ENCODE results near the gene YARS1. TPM values are rescaled to one million over a fixed set of nuclear protein-coding genes. Genes with fewer than 3 reads are reported as not detected.

YARS1 gene
- total RNA-seq, 1 experiment from 2014 or later = 262 TPM

DNA sequence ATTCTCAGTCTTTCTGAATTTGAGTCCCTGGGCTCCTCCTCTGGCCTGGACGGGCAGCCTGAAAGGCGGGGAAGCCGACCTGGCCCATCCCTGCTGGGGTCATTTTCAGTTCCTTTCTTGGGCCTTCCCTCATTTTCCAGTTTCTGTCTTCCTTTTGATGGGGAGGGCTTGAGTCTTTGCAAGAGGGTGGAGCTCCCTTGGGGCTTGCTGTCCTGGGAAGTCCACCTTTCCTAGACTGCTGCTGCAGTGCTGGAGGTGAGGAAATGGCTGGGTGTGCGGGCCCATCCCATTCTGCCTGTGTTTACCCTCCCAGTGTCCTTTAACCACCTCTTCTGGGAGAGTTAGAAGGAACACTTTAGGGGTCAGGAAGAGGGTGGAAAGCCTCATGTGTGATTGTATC is 74.2 kb downstream of the YARS1 start:
- ChIA-PET CTCF (no interaction called here), POLR2A (ENCODE audit: low non-redundant PET) (no interaction called here)
- TF ChIP-seq EZH2 (IDR thresholded peaks at IDR 0.05; ENCODE audit: borderline replicate concordance, low read depth, low read length, poor library complexity, severe bottlenecking) = no peak
- TF ChIP-seq, protein P1, sequence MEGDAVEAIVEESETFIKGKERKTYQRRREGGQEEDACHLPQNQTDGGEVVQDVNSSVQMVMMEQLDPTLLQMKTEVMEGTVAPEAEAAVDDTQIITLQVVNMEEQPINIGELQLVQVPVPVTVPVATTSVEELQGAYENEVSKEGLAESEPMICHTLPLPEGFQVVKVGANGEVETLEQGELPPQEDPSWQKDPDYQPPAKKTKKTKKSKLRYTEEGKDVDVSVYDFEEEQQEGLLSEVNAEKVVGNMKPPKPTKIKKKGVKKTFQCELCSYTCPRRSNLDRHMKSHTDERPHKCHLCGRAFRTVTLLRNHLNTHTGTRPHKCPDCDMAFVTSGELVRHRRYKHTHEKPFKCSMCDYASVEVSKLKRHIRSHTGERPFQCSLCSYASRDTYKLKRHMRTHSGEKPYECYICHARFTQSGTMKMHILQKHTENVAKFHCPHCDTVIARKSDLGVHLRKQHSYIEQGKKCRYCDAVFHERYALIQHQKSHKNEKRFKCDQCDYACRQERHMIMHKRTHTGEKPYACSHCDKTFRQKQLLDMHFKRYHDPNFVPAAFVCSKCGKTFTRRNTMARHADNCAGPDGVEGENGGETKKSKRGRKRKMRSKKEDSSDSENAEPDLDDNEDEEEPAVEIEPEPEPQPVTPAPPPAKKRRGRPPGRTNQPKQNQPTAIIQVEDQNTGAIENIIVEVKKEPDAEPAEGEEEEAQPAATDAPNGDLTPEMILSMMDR (conservative IDR thresholded peaks at IDR 0.05; ENCODE audit: low read depth, low read length) = no peak
- Histone ChIP-seq H3K36me3 (ENCODE audit: insufficient read depth, low read length, poor library complexity, severe bottlenecking) (no peaks in the 10 kb centered on the region), H3K27me3 (replicated peaks; ENCODE audit: insufficient read depth, low read depth, low read length, poor library complexity) (no peaks in the 10 kb centered on the region), H3K27ac (ENCODE audit: low read depth, low read length, poor library complexity, severe bottlenecking) (no peak overlapping the region), H3K4me3 (ENCODE audit: low read depth, low read length, poor library complexity, severe bottlenecking) (no peak overlapping the region), H3K4me1 (ENCODE audit: insufficient read depth, low read length, poor library complexity, severe bottlenecking) (no peaks in the 10 kb centered on the region), H3K9me3 (ENCODE audit: low read depth, low read length, poor library complexity, severe bottlenecking) (no peaks in the 10 kb centered on the region)
- intact Hi-C loops (cut with micrococcal nuclease; ENCODE audit: unreplicated experiment) = no loop called here
- no TSS peak for BruUV-seq (replicated peaks)
- no peak for DNase-seq (ENCODE audit: low spot score)

DNA sequence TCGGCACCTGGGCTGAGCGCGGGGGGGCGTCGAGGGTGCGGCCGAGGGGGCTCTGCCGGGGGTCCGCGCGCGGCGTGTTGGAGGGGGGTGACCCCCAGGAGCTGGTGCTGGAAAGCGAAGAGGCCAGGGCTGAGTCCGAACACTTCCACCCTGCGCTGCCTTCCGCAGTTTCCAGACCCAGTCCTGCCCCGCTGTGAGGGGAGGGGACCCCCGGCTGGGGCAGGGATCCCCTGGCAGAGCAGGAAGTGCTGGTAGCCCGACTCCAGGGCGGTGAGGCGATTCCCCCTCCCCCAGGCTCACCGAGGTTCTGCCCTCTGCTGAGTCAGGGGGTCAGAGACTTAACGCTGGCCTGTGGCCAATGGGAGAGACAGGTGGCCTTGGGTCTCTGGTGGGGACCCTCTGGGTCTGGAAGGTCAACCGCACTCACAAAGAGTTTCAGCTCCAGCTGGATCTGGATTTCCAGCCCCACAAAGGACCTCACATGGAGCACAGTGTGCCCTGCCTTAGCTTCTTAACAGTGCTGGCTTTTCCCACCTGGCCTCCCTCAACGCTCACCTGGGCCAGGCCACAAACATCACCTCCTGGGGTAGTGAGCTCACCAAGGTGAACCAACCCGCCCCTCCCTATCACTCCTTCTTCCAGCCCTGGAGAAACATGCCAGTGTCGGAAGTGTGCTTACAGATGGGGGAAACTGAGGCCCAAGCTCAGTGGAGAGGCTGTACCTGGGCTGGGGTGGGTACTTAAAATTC is 74.8 kb downstream of the YARS1 start:
- H3K27ac ChIP-seq (ENCODE audit: low read depth, low read length, poor library complexity, severe bottlenecking) = no peak overlapping the region
- CTCF ChIA-PET = no interaction called here
- no peak for DNase-seq (ENCODE audit: low spot score)

DNA sequence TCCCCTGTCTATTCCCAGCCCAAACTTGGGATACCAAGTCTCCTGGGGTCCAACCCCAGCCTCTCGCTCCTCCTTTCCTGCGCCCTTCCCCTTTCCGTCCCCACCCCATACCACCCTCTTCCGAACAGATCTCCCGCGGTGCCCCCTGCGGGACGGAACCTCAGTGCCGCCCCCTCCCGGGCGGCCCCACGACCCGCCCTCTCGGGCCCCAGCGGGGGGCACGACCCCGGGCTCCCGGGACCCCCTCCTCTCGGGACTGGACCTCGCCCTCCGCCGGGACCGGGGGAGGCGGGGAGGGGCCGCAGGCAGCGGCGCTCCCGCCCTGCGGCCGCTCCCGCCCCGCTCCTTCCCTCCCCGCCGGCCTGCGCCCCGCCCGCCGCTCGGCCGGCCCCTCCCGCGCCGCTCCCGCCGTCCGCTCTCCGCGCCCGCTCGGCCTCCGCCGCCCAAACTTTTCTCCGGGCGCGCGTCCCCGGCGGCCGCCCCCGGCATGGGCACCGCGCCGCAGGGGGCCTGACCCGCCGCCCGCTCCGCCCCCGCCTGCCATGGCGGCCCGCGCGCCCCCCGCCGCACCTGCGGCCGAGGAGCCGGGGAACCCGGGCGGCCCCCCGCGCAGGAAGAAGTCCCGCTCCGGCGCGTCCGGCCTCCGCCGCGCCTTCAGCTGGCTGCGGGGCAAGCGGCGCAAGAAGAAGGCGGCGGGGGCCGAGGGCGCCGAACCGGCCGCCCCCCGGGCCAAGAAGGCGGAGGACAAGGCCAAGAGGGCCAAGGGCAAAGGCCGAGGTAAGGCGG is 75.6 kb downstream of the YARS1 start:
- CTCF ChIA-PET = no interaction called here
- BruUV-seq (replicated peaks) = no TSS peak
- no peaks in the 10 kb centered on the region for H3K4me1 ChIP-seq (ENCODE audit: insufficient read depth, low read length, poor library complexity, severe bottlenecking)
- DNase-seq (ENCODE audit: low spot score) = no peak
- no peak overlapping the region for H3K27ac ChIP-seq (ENCODE audit: low read depth, low read length, poor library complexity, severe bottlenecking)
- intact Hi-C loops (cut with micrococcal nuclease; ENCODE audit: unreplicated experiment) = no loop called here
- no peaks in the 10 kb centered on the region for H3K9me3 ChIP-seq (ENCODE audit: low read depth, low read length, poor library complexity, severe bottlenecking)
- H3K27me3 ChIP-seq (replicated peaks; ENCODE audit: insufficient read depth, low read depth, low read length, poor library complexity) = no peaks in the 10 kb centered on the region
- POLR2A ChIA-PET (ENCODE audit: low non-redundant PET) = no interaction called here
- H3K36me3 ChIP-seq (ENCODE audit: insufficient read depth, low read length, poor library complexity, severe bottlenecking) = no peaks in the 10 kb centered on the region
- no peak for TF ChIP-seq EZH2 (IDR thresholded peaks at IDR 0.05; ENCODE audit: borderline replicate concordance, low read depth, low read length, poor library complexity, severe bottlenecking)
- TF ChIP-seq, protein P1 (conservative IDR thresholded peaks at IDR 0.05; ENCODE audit: low read depth, low read length) = peak; percentile 48
- peak overlapping the region; percentile 59 for H3K4me3 ChIP-seq (ENCODE audit: low read depth, low read length, poor library complexity, severe bottlenecking)

More for the DNA sequence above, 74.8 kb downstream of the YARS1 start:
- no TSS peak for BruUV-seq (replicated peaks)
- Histone ChIP-seq H3K4me1 (ENCODE audit: insufficient read depth, low read length, poor library complexity, severe bottlenecking) (no peaks in the 10 kb centered on the region), H3K36me3 (ENCODE audit: insufficient read depth, low read length, poor library complexity, severe bottlenecking) (no peaks in the 10 kb centered on the region), H3K9me3 (ENCODE audit: low read depth, low read length, poor library complexity, severe bottlenecking) (no peaks in the 10 kb centered on the region), H3K4me3 (ENCODE audit: low read depth, low read length, poor library complexity, severe bottlenecking) (peak overlapping the region; percentile 59), H3K27me3 (replicated peaks; ENCODE audit: insufficient read depth, low read depth, low read length, poor library complexity) (no peaks in the 10 kb centered on the region)
- POLR2A ChIA-PET (ENCODE audit: low non-redundant PET) = no interaction called here
- TF ChIP-seq, protein P1 (conservative IDR thresholded peaks at IDR 0.05; ENCODE audit: low read depth, low read length) = no peak
- no peak for TF ChIP-seq EZH2 (IDR thresholded peaks at IDR 0.05; ENCODE audit: borderline replicate concordance, low read depth, low read length, poor library complexity, severe bottlenecking)
- intact Hi-C loops (cut with micrococcal nuclease; ENCODE audit: unreplicated experiment) = no loop called here

Data from A673 (cell line).